SU-DHL-6 (cell line): ENCODE data around the gene SCN5A.

ENCODE experiments used
- CTCF ChIP-seq: fragments of 200-600 bp; sonication (generic); IDR thresholded peaks from one replicate; pipeline ENCODE4 v1.5.1; 2017; ENCODE audit warnings: antibody characterized with exemption, mild to moderate bottlenecking, low read length, moderate library complexity; ENCODE audit not compliant: insufficient read depth, poor library complexity, severe bottlenecking
- EZH2phosphoT487 ChIP-seq: fragments of 200-600 bp; sonication (generic), shearing (Covaris generic); conservative IDR thresholded peaks from 2 replicates; pipeline ENCODE4 v1.6.1; 2018; ENCODE audit warnings: mild to moderate bottlenecking, antibody characterized with exemption, low read length, moderate library complexity, mixed read lengths

- no peak for TF ChIP-seq CTCF
- no peak for TF ChIP-seq EZH2phosphoT487
Measured at GRCh38 chr3:38582941-38583645, 66.4 kb downstream of the SCN5A start.
